SU-DHL-6 (cell line): Measurements from ENCODE around the gene KLHDC3.

ENCODE experiments used
- H2AFZ ChIP-seq: fragments of 200-600 bp; sonication (generic); 2 replicates; pipeline ENCODE4 v1.6.1; 2014; ENCODE audit warnings: low read depth, mild to moderate bottlenecking, moderate library complexity, mixed read lengths, antibody characterized with exemption, low read length; ENCODE audit not compliant: severe bottlenecking
- H3F3A ChIP-seq: fragments of 200-600 bp; shearing (Covaris generic); 2 replicates; pipeline ENCODE4 v1.6.0; 2016; ENCODE audit warnings: antibody characterized with exemption, mild to moderate bottlenecking; ENCODE audit not compliant: insufficient read depth
- H3K27ac ChIP-seq: fragments of 200-600 bp; sonication (generic); 2 replicates; pipeline ENCODE4 v1.5.1; 2016; ENCODE audit warnings: low read depth, mild to moderate bottlenecking, low read length, moderate library complexity, mixed read lengths
- H3K27me3 ChIP-seq: fragments of 200-600 bp; sonication (generic), shearing (Covaris generic); 2 replicates; pipeline ENCODE4 v1.6.0; 2014; ENCODE audit warnings: mild to moderate bottlenecking, low read length
- H3K36me3 ChIP-seq: fragments of 200-600 bp; sonication (generic); 2 replicates; pipeline ENCODE4 v1.6.1; 2014; ENCODE audit warnings: mild to moderate bottlenecking, low read length, mixed read lengths
- H3K4me2 ChIP-seq: fragments of 300-600, 200-600 bp; shearing (Covaris generic), sonication (generic); 2 replicates; pipeline ENCODE4 v1.6.0; 2014; ENCODE audit warnings: low read length, low read depth, mild to moderate bottlenecking; ENCODE audit not compliant: poor library complexity, severe bottlenecking
- H3K4me3 ChIP-seq: fragments of 200-600 bp; sonication (generic); 2 replicates; pipeline ENCODE4 v1.5.1; 2014; ENCODE audit warnings: antibody characterized with exemption, low read length, mild to moderate bottlenecking, mixed read lengths; ENCODE audit not compliant: insufficient read depth, poor library complexity, severe bottlenecking
- H3K79me2 ChIP-seq: fragments of 200-600 bp; sonication (generic); 2 replicates; pipeline ENCODE4 v1.6.1; 2014; ENCODE audit warnings: mild to moderate bottlenecking, low read length, moderate library complexity; ENCODE audit not compliant: insufficient read depth
- H3K9ac ChIP-seq: fragments of 200-600 bp; sonication (generic); 2 replicates; pipeline ENCODE4 v1.7.0; 2014; ENCODE audit warnings: mild to moderate bottlenecking, low read length
- H3K9me2 ChIP-seq: fragments of 200-600 bp; sonication (generic); replicated peaks from 2 replicates; pipeline ENCODE4 v1.6.1; 2014; ENCODE audit warnings: low read length; ENCODE audit not compliant: insufficient read depth
- H3K9me3 ChIP-seq: fragments of 200-600 bp; sonication (generic); 2 replicates; pipeline ENCODE4 v1.6.1; 2014; ENCODE audit warnings: low read length, mixed read lengths; ENCODE audit not compliant: insufficient read depth
- H4K20me1 ChIP-seq: fragments of 200-600 bp; sonication (generic); 2 replicates; pipeline ENCODE4 v1.6.1; 2014; ENCODE audit warnings: low read depth, mild to moderate bottlenecking, antibody characterized with exemption, low read length, moderate library complexity, mixed read lengths
- EZH2phosphoT487 ChIP-seq: fragments of 200-600 bp; sonication (generic), shearing (Covaris generic); conservative IDR thresholded peaks from 2 replicates; pipeline ENCODE4 v1.6.1; 2018; ENCODE audit warnings: mild to moderate bottlenecking, antibody characterized with exemption, low read length, moderate library complexity, mixed read lengths
- TF ChIP-seq, protein P1 (sequence below): fragments of 200-600 bp; sonication (generic); IDR thresholded peaks from one replicate; pipeline ENCODE4 v1.5.1; 2017; ENCODE audit warnings: antibody characterized with exemption, mild to moderate bottlenecking, low read length, moderate library complexity; ENCODE audit not compliant: insufficient read depth, poor library complexity, severe bottlenecking

Gene KLHDC3

DNA sequence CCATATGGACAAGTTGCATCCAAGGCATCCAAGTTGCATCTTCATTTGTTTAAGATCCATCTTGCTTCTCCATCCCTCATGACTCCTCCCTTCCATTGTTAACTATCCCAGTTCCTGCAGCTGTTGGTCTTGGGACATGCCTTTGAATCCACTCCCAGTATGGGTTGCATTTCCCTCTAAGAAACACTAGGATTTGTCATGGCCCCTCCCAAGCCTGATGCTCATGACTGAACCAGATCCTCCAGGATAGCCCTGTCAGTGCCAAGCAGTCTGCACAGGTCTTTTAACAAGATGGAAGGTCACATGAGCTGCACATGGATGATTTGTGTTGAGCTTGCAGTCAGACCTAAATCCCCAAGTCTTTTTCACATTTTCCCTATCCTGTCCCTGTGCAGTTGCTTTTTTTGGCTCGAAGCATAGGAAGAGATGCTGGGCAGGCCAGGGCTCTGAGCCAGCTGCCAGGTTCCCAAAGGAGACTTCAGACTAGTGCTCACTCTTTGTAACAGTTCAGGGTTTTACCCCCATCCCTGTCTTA lies 25.5 kb upstream of the KLHDC3 start:
- H3K36me3 ChIP-seq = no peaks in the 10 kb centered on the region

DNA sequence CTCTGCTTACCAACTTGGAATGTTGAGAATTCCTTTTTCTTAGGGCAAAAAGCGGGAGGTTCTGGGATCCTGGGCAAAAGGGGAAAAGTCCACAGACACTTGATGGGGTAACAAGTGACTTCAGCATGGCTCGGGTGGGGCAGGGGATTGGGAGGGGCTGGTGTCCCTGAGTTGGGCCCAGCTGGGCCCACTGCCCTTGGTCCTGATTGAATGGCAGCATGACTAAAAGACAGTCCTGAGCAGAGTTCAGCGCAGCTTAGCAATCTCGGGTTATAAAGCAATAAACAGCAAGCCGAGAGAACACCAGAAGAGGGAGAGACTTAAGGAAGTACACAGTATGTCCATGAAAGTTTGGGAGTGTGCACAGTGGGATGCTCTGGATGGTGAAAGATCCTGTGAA lies 24.1 kb upstream of the KLHDC3 start:
- H3K27me3 ChIP-seq = no peaks in the 10 kb centered on the region
- no peaks in the 10 kb centered on the region; the same call in 1 of the 2 replicates for H3F3A ChIP-seq
- H3K9me3 ChIP-seq = no peaks in the 10 kb centered on the region
- H3K4me2 ChIP-seq = no peak overlapping the region
- H4K20me1 ChIP-seq = no peaks in the 10 kb centered on the region
- no peak overlapping the region for H2AFZ ChIP-seq
- no peak overlapping the region for H3K27ac ChIP-seq
- peaks cover 11% of the 10 kb centered on the region for H3K79me2 ChIP-seq
- no peaks in the 10 kb centered on the region for H3K36me3 ChIP-seq
- no peak overlapping the region for H3K4me3 ChIP-seq
- TF ChIP-seq, protein P1, sequence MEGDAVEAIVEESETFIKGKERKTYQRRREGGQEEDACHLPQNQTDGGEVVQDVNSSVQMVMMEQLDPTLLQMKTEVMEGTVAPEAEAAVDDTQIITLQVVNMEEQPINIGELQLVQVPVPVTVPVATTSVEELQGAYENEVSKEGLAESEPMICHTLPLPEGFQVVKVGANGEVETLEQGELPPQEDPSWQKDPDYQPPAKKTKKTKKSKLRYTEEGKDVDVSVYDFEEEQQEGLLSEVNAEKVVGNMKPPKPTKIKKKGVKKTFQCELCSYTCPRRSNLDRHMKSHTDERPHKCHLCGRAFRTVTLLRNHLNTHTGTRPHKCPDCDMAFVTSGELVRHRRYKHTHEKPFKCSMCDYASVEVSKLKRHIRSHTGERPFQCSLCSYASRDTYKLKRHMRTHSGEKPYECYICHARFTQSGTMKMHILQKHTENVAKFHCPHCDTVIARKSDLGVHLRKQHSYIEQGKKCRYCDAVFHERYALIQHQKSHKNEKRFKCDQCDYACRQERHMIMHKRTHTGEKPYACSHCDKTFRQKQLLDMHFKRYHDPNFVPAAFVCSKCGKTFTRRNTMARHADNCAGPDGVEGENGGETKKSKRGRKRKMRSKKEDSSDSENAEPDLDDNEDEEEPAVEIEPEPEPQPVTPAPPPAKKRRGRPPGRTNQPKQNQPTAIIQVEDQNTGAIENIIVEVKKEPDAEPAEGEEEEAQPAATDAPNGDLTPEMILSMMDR = no peak
- TF ChIP-seq EZH2phosphoT487 = no peak
- no peaks in the 10 kb centered on the region for H3K9me2 ChIP-seq
- H3K9ac ChIP-seq = no peak overlapping the region

More for the DNA sequence above, 25.5 kb upstream of the KLHDC3 start:
- H2AFZ ChIP-seq = no peak overlapping the region
- TF ChIP-seq, protein P1 = no peak
- no peak for TF ChIP-seq EZH2phosphoT487
- H3K4me3 ChIP-seq = no peak overlapping the region
- H3K27me3 ChIP-seq = no peaks in the 10 kb centered on the region
- H3K27ac ChIP-seq = no peak overlapping the region
- H3F3A ChIP-seq = no peaks in the 10 kb centered on the region
- no peaks in the 10 kb centered on the region for H4K20me1 ChIP-seq
- H3K9me3 ChIP-seq = no peaks in the 10 kb centered on the region
- H3K79me2 ChIP-seq = peaks cover 11% of the 10 kb centered on the region
- no peak overlapping the region for H3K9ac ChIP-seq
- no peaks in the 10 kb centered on the region for H3K9me2 ChIP-seq
- H3K4me2 ChIP-seq = no peak overlapping the region

DNA sequence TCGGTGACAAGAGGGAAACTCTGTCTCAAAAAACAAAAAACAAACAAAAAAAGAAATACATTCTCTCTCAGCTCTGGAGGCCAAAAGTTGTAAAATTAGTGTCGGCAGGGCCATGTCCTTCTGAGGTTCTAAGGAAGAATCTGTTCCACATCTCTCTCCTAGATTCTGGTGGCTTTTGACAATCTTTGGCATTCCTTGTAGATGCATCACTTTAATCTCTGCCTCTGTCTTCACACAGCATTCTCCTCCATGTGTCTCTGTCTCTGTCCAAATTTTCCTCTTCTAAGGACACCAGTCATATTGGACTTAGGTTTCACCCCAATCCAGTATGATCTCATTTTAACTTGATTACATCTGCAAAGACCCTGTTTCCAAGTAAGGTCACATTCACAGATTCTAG lies 20.6 kb upstream of the KLHDC3 start:
- Histone ChIP-seq H3K27ac (no peak overlapping the region), H2AFZ (no peak overlapping the region), H3K36me3 (no peaks in the 10 kb centered on the region), H3K4me3 (no peak overlapping the region), H3K9ac (no peak overlapping the region), H3K9me3 (no peaks in the 10 kb centered on the region), H3K9me2 (no peaks in the 10 kb centered on the region), H3K4me2 (no peak overlapping the region), H3K79me2 (no peaks in the 10 kb centered on the region), H4K20me1 (no peaks in the 10 kb centered on the region), H3K27me3 (no peaks in the 10 kb centered on the region), H3F3A (peaks cover 6% of the 10 kb centered on the region)
- TF ChIP-seq, protein P1 = no peak
- no peak for TF ChIP-seq EZH2phosphoT487
